Spinal cord (tissue), 10 donors: Measurements from ENCODE around the gene PCSK6. TPM values are rescaled to one million over a fixed set of nuclear protein-coding genes. Genes with fewer than 3 reads are reported as not detected.

Experiments
- DNase-seq, 6 donors: peaks; one replicate each; pipeline versions ENCODE4 v3.0.0 to v3.0.0-alpha.2; 2013 to 2015; ENCODE audit warnings: low spot score in 6 of 6, low read depth in 4 of 6
- H3K27ac ChIP-seq: one replicate; pipeline ENCODE4 v1.5.1; 2013; ENCODE audit warnings: low read depth, low read length, control low read depth
- H3K27me3 ChIP-seq: one replicate; pipeline ENCODE4 v1.6.1; 2013; ENCODE audit warnings: low read length; ENCODE audit not compliant: control insufficient read depth, insufficient read depth
- H3K36me3 ChIP-seq: one replicate; pipeline ENCODE4 v1.6.1; 2013; ENCODE audit warnings: low read length; ENCODE audit not compliant: control insufficient read depth, insufficient read depth
- H3K4me1 ChIP-seq: one replicate; pipeline ENCODE4 v1.6.1; 2013; ENCODE audit warnings: low read length; ENCODE audit not compliant: control insufficient read depth, insufficient read depth
- H3K4me3 ChIP-seq: one replicate; pipeline ENCODE4 v1.5.1; 2013; ENCODE audit warnings: low read depth, low read length, control low read depth
- H3K9me3 ChIP-seq: one replicate; pipeline ENCODE4 v1.6.1; 2013; ENCODE audit warnings: low read length; ENCODE audit not compliant: control insufficient read depth, insufficient read depth
- WGBS: methylation state at CpG from one replicate; pipeline ENCODE4 v1.1.5; 2013; ENCODE audit warnings: missing lambda C conversion rate; ENCODE audit not compliant: insufficient coverage; 5-methylcytosine and 5-hydroxymethylcytosine counted together
- polyA plus RNA-seq, 2 donors: library from polyadenylated mRNA; unstranded; fragments of 120-200 nt; gene quantifications; one replicate each; pipeline ENCODE4 v1.2.1, GENCODE V29; 2013; ENCODE audit not compliant: insufficient read length in 2 of 2
- total RNA-seq, 2 donors: library from RNA; depleted of rRNA in 1 of 2; stranded (reverse); fragments of 120-200 nt in 1 of 2; fragments of >200 nt in 1 of 2; gene quantifications; one replicate each; pipeline versions ENCODE4 v1.2.3 to v1.2.4, GENCODE V29; 2013 to 2014
- donor health status: healthy.

PCSK6 gene
- total and polyA plus RNA-seq, 4 donors = 8.6 to 14.3 (median 11.7) TPM

- Histone ChIP-seq H3K27me3 (peaks cover 10% of the 10 kb centered on the region), H3K4me3 (no peak overlapping the region), H3K36me3 (no peaks in the 10 kb centered on the region), H3K27ac (no peak overlapping the region), H3K4me1 (peaks cover 22% of the 10 kb centered on the region), H3K9me3 (no peaks in the 10 kb centered on the region)
- WGBS = 25% methylated on average over 20 of the region's 23 CpGs
- peak in 1 of 6 donors; percentile 47 for DNase-seq
These were observed 12.3 kb upstream of the PCSK6 start for GRCh38 chr15:101501703-101502373.

GRCh38 chr15:101500865-101501551 lies 11.5 kb upstream of the PCSK6 start:
- Histone ChIP-seq H3K4me3 (no peak overlapping the region), H3K27ac (no peak overlapping the region), H3K9me3 (no peaks in the 10 kb centered on the region), H3K36me3 (no peaks in the 10 kb centered on the region), H3K4me1 (peaks cover 28% of the 10 kb centered on the region), H3K27me3 (peaks cover 16% of the 10 kb centered on the region)
- DNase-seq = no peak
- 55% methylated on average over 2 of the region's 4 CpGs for WGBS

- Histone ChIP-seq H3K27ac (no peak overlapping the region), H3K4me1 (peaks cover 29% of the 10 kb centered on the region), H3K27me3 (peaks cover 24% of the 10 kb centered on the region), H3K9me3 (no peaks in the 10 kb centered on the region), H3K36me3 (no peaks in the 10 kb centered on the region), H3K4me3 (no peak overlapping the region)
- peak in 2 of 6 donors; percentile 47 to 53 for DNase-seq
- WGBS = 70% methylated on average over 7 of the region's 11 CpGs
These were observed 10.6 kb upstream of the PCSK6 start for GRCh38 chr15:101499863-101500713.

- H3K27me3 ChIP-seq = peaks cover 24% of the 10 kb centered on the region
- WGBS = 86% methylated on average over 13 of the region's 14 CpGs
These were observed 9.4 kb upstream of the PCSK6 start for GRCh38 chr15:101498717-101499480.

GRCh38 chr15:101498076-101498716 lies 8.7 kb upstream of the PCSK6 start:
- DNase-seq = no peak
- no peaks in the 10 kb centered on the region for H3K36me3 ChIP-seq
- peaks cover 29% of the 10 kb centered on the region for H3K4me1 ChIP-seq
- no peak overlapping the region for H3K27ac ChIP-seq
- WGBS = 85% methylated on average over 8 of the region's 9 CpGs
- no peak overlapping the region for H3K4me3 ChIP-seq
- no peaks in the 10 kb centered on the region for H3K9me3 ChIP-seq
- H3K27me3 ChIP-seq = peaks cover 24% of the 10 kb centered on the region

More at GRCh38 chr15:101498717-101499480, 9.4 kb upstream of the PCSK6 start:
- Histone ChIP-seq H3K4me3 (no peak overlapping the region), H3K27ac (no peak overlapping the region), H3K4me1 (peaks cover 29% of the 10 kb centered on the region), H3K9me3 (no peaks in the 10 kb centered on the region), H3K36me3 (no peaks in the 10 kb centered on the region)
- no peak for DNase-seq

- no peaks in the 10 kb centered on the region for H3K36me3 ChIP-seq
- H3K4me1 ChIP-seq = peaks cover 25% of the 10 kb centered on the region
- WGBS = 74% methylated on average over 14 of the region's 20 CpGs
- H3K9me3 ChIP-seq = no peaks in the 10 kb centered on the region
- H3K27ac ChIP-seq = no peak overlapping the region
- DNase-seq = no peak
- peaks cover 24% of the 10 kb centered on the region for H3K27me3 ChIP-seq
- H3K4me3 ChIP-seq = no peak overlapping the region
These were observed 8.1 kb upstream of the PCSK6 start for GRCh38 chr15:101497484-101498034.

GRCh38 chr15:101497017-101497416 lies 7.5 kb upstream of the PCSK6 start:
- DNase-seq = no peak
- no peak overlapping the region for H3K27ac ChIP-seq
- WGBS = 77% methylated on average over 13 of the region's 13 CpGs
- H3K4me1 ChIP-seq = peaks cover 22% of the 10 kb centered on the region
- H3K4me3 ChIP-seq = no peak overlapping the region
- H3K9me3 ChIP-seq = no peaks in the 10 kb centered on the region
- H3K27me3 ChIP-seq = peaks cover 23% of the 10 kb centered on the region
- no peaks in the 10 kb centered on the region for H3K36me3 ChIP-seq

GRCh38 chr15:101496198-101496986 lies 6.9 kb upstream of the PCSK6 start:
- no peaks in the 10 kb centered on the region for H3K36me3 ChIP-seq
- DNase-seq = no peak
- peaks cover 15% of the 10 kb centered on the region for H3K4me1 ChIP-seq
- no peaks in the 10 kb centered on the region for H3K9me3 ChIP-seq
- WGBS = 44% methylated on average over 23 of the region's 23 CpGs
- no peak overlapping the region for H3K27ac ChIP-seq
- no peak overlapping the region for H3K4me3 ChIP-seq
- H3K27me3 ChIP-seq = peaks cover 17% of the 10 kb centered on the region
